ENCODE measurements around the gene ZC3H10.

The ZC3H10 gene

GRCh38 chr12:56079723-56080555 lies 38.1 kb upstream of the ZC3H10 start, which contains the start of gene ERBB3:
ERBB3 (plus strand) TSS chr12:56080165; CDS start chr12:56080301, 136 bp downstream.
- Mint-ChIP-seq H3K9me3 (peaks cover 4% of the 10 kb centered on the region), H3K36me3 (ENCODE audit: low read depth) (no peaks in the 10 kb centered on the region), H3K4me1 (peaks cover 36% of the 10 kb centered on the region), H3K4me3 (peak within 1 kb of the TSS; percentile 81), H3K27me3 (ENCODE audit: low read depth, poor library complexity) (peaks cover 26% of the 10 kb centered on the region), H3K27ac (no peak within 1 kb of the TSS)
- peak; percentile 62 for DNase-seq
- no peak for TF ChIP-seq CTCF (IDR thresholded peaks at IDR 0.05)

GRCh38 chr12:56080556-56081138 lies 37.4 kb upstream of the ZC3H10 start:
- DNase-seq: no peak
- no peaks in the 10 kb centered on the region for H3K36me3 Mint-ChIP-seq (ENCODE audit: low read depth)
- peaks cover 38% of the 10 kb centered on the region for H3K4me1 Mint-ChIP-seq
- no peak for TF ChIP-seq CTCF (IDR thresholded peaks at IDR 0.05)
- H3K27ac Mint-ChIP-seq: no peak overlapping the region
- peaks cover 4% of the 10 kb centered on the region for H3K9me3 Mint-ChIP-seq
- H3K4me3 Mint-ChIP-seq: peak overlapping the region; percentile 81
- peaks cover 28% of the 10 kb centered on the region for H3K27me3 Mint-ChIP-seq (ENCODE audit: low read depth, poor library complexity)

GRCh38 chr12:56081393-56082347 lies 36.4 kb upstream of the ZC3H10 start:
- Mint-ChIP-seq H3K27me3 (ENCODE audit: low read depth, poor library complexity) (peaks cover 31% of the 10 kb centered on the region), H3K9me3 (peaks cover 2% of the 10 kb centered on the region), H3K4me1 (peaks cover 38% of the 10 kb centered on the region), H3K36me3 (ENCODE audit: low read depth) (no peaks in the 10 kb centered on the region), H3K4me3 (peak overlapping the region; percentile 81), H3K27ac (no peak overlapping the region)
- no peak for DNase-seq
- no peak for TF ChIP-seq CTCF (IDR thresholded peaks at IDR 0.05)

GRCh38 chr12:56082382-56082781 lies 35.7 kb upstream of the ZC3H10 start:
- no peak overlapping the region for H3K27ac Mint-ChIP-seq
- no peak for TF ChIP-seq CTCF (IDR thresholded peaks at IDR 0.05)
- no peaks in the 10 kb centered on the region for H3K36me3 Mint-ChIP-seq (ENCODE audit: low read depth)
- peaks cover 31% of the 10 kb centered on the region for H3K27me3 Mint-ChIP-seq (ENCODE audit: low read depth, poor library complexity)
- H3K9me3 Mint-ChIP-seq: no peaks in the 10 kb centered on the region
- H3K4me1 Mint-ChIP-seq: peaks cover 38% of the 10 kb centered on the region
- DNase-seq: no peak
- no peak overlapping the region for H3K4me3 Mint-ChIP-seq

- no peak overlapping the region for H3K4me3 Mint-ChIP-seq
- no peak for DNase-seq
- no peaks in the 10 kb centered on the region for H3K9me3 Mint-ChIP-seq
- no peak for TF ChIP-seq CTCF (IDR thresholded peaks at IDR 0.05)
- H3K27me3 Mint-ChIP-seq (ENCODE audit: low read depth, poor library complexity): peaks cover 31% of the 10 kb centered on the region
- H3K27ac Mint-ChIP-seq: no peak overlapping the region
- no peaks in the 10 kb centered on the region for H3K36me3 Mint-ChIP-seq (ENCODE audit: low read depth)
- peaks cover 38% of the 10 kb centered on the region for H3K4me1 Mint-ChIP-seq
Measured at GRCh38 chr12:56082967-56083366, 35.1 kb upstream of the ZC3H10 start.

Data from nephron progenitor cell (in vitro differentiated cells).